H1 (cell line): ENCODE data around the gene POMT2. TPM values are rescaled to one million over a fixed set of nuclear protein-coding genes. Genes with fewer than 3 reads are reported as not detected.

Experiments used
- CTCF ChIA-PET: fragments of 300-600 bp; sonication (Branson Sonifier 250); formaldehyde crosslinking; loops from one replicate; lab custom pipeline; 2021; ENCODE audit not compliant: partially characterized antibody; lab: Charles Lee
- POLR2A ChIA-PET: fragments of 300-600 bp; sonication (Branson Sonifier 250); formaldehyde crosslinking; loops from one replicate; lab custom pipeline; 2021; ENCODE audit warnings: inconsistent platforms; ENCODE audit not compliant: partially characterized antibody; lab: Charles Lee
- DNase-seq, 2 experiments: peaks; one replicate each; pipeline versions ENCODE4 v3.0.0 to v3.0.0-alpha.2; 2010 to 2022; ENCODE audit warnings: low spot score in 2 of 2, low read depth in 1 of 2, mixed read lengths in 1 of 2
- FAIRE-seq: peaks from 2 replicates; lab custom pipeline; 2011; peaks lifted over from hg19 to GRCh38; lab: Jason Lieb, UNC
- H2AFZ ChIP-seq: 2 replicates; pipeline ENCODE4 v1.8.1; 2012; ENCODE audit warnings: low read length, inconsistent platforms
- H2AK5ac ChIP-seq: 2 replicates; pipeline ENCODE4 v1.6.1; 2013; ENCODE audit warnings: low read depth, low read length
- H2BK120ac ChIP-seq: replicated peaks from 2 replicates; pipeline ENCODE3; 2013; ENCODE audit warnings: low read depth, low read length, inconsistent platforms
- H2BK12ac ChIP-seq: 2 replicates; pipeline ENCODE4 v1.6.1; 2013; ENCODE audit warnings: low read depth, low read length
- H2BK15ac ChIP-seq: 2 replicates; pipeline ENCODE4 v1.6.1; 2013; ENCODE audit warnings: low read length
- H2BK20ac ChIP-seq: 2 replicates; pipeline ENCODE4 v1.6.1; 2013; ENCODE audit warnings: low read length
- H2BK5ac ChIP-seq: 2 replicates; pipeline ENCODE4 v1.6.1; 2013; ENCODE audit warnings: low read depth, low read length
- H3K14ac ChIP-seq: 2 replicates; pipeline ENCODE4 v1.6.1; 2013; ENCODE audit warnings: inconsistent platforms; ENCODE audit not compliant: insufficient read length
- H3K18ac ChIP-seq: 2 replicates; pipeline ENCODE4 v1.6.1; 2013; ENCODE audit warnings: low read length; ENCODE audit errors: extremely low read depth
- H3K23ac ChIP-seq: 2 replicates; pipeline ENCODE4 v1.6.1; 2013; ENCODE audit warnings: inconsistent platforms; ENCODE audit not compliant: insufficient read length
- H3K23me2 ChIP-seq: 2 replicates; pipeline ENCODE4 v1.6.1; 2013; ENCODE audit warnings: low read depth, low read length
- H3K27ac ChIP-seq: 2 replicates; pipeline ENCODE4 v1.6.1; 2011; ENCODE audit warnings: low read depth, low read length, inconsistent platforms
- H3K27me3 ChIP-seq, 4 experiments: replicated peaks in 1 of 4; 1 replicate in 1 of 4; 2 replicates in 3 of 4; pipeline versions ENCODE4 v1.6.1 to v1.8.1; 2011 to 2013; ENCODE audit warnings: low read length in 3 of 4, mild to moderate bottlenecking in 3 of 4, inconsistent platforms in 2 of 4, mixed read lengths in 2 of 4, moderate library complexity in 1 of 4; ENCODE audit not compliant: control insufficient read depth in 3 of 4, insufficient read depth in 3 of 4; ENCODE audit errors: extremely low read depth in 1 of 4
- H3K36me3 ChIP-seq, 4 experiments: 2 replicates each; pipeline versions ENCODE4 v1.6.1 to v1.8.1; 2011 to 2013; ENCODE audit warnings: mild to moderate bottlenecking in 4 of 4, low read length in 3 of 4, moderate library complexity in 2 of 4, control low read depth in 1 of 4, inconsistent platforms in 1 of 4; ENCODE audit not compliant: insufficient read depth in 4 of 4, control insufficient read depth in 2 of 4
- H3K4ac ChIP-seq: replicated peaks from 2 replicates; pipeline ENCODE3; 2013; ENCODE audit warnings: low read length, low read depth, mixed read lengths, inconsistent platforms; ENCODE audit not compliant: insufficient read length
- H3K4me1 ChIP-seq, 4 experiments: replicated peaks in 1 of 4; 1 replicate in 1 of 4; 2 replicates in 3 of 4; pipeline versions ENCODE4 v1.6.1 to v1.8.1; 2011 to 2013; ENCODE audit warnings: low read length in 3 of 4, inconsistent platforms in 2 of 4, mixed read lengths in 1 of 4; ENCODE audit not compliant: insufficient read depth in 4 of 4, control insufficient read depth in 3 of 4
- H3K4me2 ChIP-seq, 2 experiments: 2 replicates each; pipeline versions ENCODE4 v1.6.1 to v1.8.1; 2011 to 2013; ENCODE audit warnings: low read depth in 2 of 2, low read length in 2 of 2, control low read depth in 1 of 2, inconsistent platforms in 1 of 2, mild to moderate bottlenecking in 1 of 2; ENCODE audit not compliant: insufficient read depth in 1 of 2
- H3K4me3 ChIP-seq, 4 experiments: fragments of 200-600, 300-600 bp in 1 of 4; sonication (generic), shearing (Covaris generic), sonication (Bioruptor Twin) in 1 of 4; 2 replicates each; pipeline versions ENCODE4 v1.5.1 to v1.8.1; 2011 to 2016; ENCODE audit warnings: low read length in 4 of 4, low read depth in 3 of 4, control low read depth in 2 of 4, inconsistent platforms in 2 of 4, mild to moderate bottlenecking in 2 of 4, mixed read lengths in 1 of 4, moderate library complexity in 1 of 4; ENCODE audit not compliant: insufficient read depth in 2 of 4; ENCODE audit errors: extremely low read depth in 1 of 4
- H3K56ac ChIP-seq: replicated peaks from 2 replicates; pipeline ENCODE3; 2013; ENCODE audit warnings: low read depth, mild to moderate bottlenecking, mixed read lengths, low read length, inconsistent platforms; ENCODE audit not compliant: insufficient read length
- H3K79me1 ChIP-seq: 2 replicates; pipeline ENCODE4 v1.6.1; 2013; ENCODE audit warnings: low read depth, low read length, control low read depth
- H3K79me2 ChIP-seq, 2 experiments: 2 replicates each; pipeline versions ENCODE4 v1.6.1 to v1.8.1; 2012 to 2013; ENCODE audit warnings: low read length in 2 of 2, mild to moderate bottlenecking in 2 of 2, inconsistent platforms in 1 of 2; ENCODE audit not compliant: insufficient read depth in 2 of 2, control insufficient read depth in 1 of 2
- H3K9ac ChIP-seq, 4 experiments: replicated peaks in 1 of 4; 1 replicate in 1 of 4; 2 replicates in 3 of 4; pipeline versions ENCODE4 v1.6.1 to v1.8.1; 2011 to 2013; ENCODE audit warnings: low read depth in 3 of 4, low read length in 3 of 4, control low read depth in 2 of 4, mild to moderate bottlenecking in 2 of 4, moderate library complexity in 2 of 4, inconsistent platforms in 1 of 4; ENCODE audit errors: extremely low read depth in 1 of 4
- H3K9me3 ChIP-seq, 2 experiments: 2 replicates each; pipeline versions ENCODE4 v1.6.1 to v1.8.1; 2012 to 2013; ENCODE audit warnings: mild to moderate bottlenecking in 2 of 2, moderate library complexity in 2 of 2, control low read depth in 1 of 2, inconsistent platforms in 1 of 2, low read depth in 1 of 2, low read length in 1 of 2, mixed read lengths in 1 of 2; ENCODE audit not compliant: insufficient read depth in 2 of 2
- H4K20me1 ChIP-seq, 2 experiments: replicated peaks in 1 of 2; 2 replicates each; pipeline versions ENCODE3 to v1.8.1; 2011 to 2013; ENCODE audit warnings: inconsistent platforms in 2 of 2, low read length in 2 of 2, mild to moderate bottlenecking in 1 of 2; ENCODE audit not compliant: insufficient read depth in 2 of 2, control insufficient read depth in 1 of 2
- H4K5ac ChIP-seq: 2 replicates; pipeline ENCODE4 v1.6.1; 2013; ENCODE audit warnings: low read length, low read depth, mixed read lengths, inconsistent platforms; ENCODE audit not compliant: insufficient read length
- H4K8ac ChIP-seq: 2 replicates; pipeline ENCODE4 v1.8.0; 2013; ENCODE audit warnings: mild to moderate bottlenecking, moderate library complexity, low read length, inconsistent platforms; ENCODE audit not compliant: insufficient read depth; ENCODE audit errors: extremely low read depth
- H4K91ac ChIP-seq: replicated peaks from 2 replicates; pipeline ENCODE3; 2013; ENCODE audit warnings: low read length, mixed read lengths, inconsistent platforms; ENCODE audit not compliant: insufficient read length
- EZH2 ChIP-seq: fragments of 200-600 bp; sonication (generic); IDR thresholded peaks from 2 replicates; pipeline ENCODE4 v1.7.1; 2012; ENCODE audit warnings: low read depth, mild to moderate bottlenecking, moderate library complexity, low read length, inconsistent platforms; ENCODE audit not compliant: severe bottlenecking
- GABPA ChIP-seq: IDR thresholded peaks from 2 replicates; pipeline ENCODE4 v1.6.1; 2011; ENCODE audit warnings: mild to moderate bottlenecking, low read length, moderate library complexity, borderline replicate concordance; ENCODE audit not compliant: insufficient read depth
- KDM1A ChIP-seq: fragments of 200-600, 300-600 bp; sonication (generic); IDR thresholded peaks from 2 replicates; pipeline ENCODE4 v1.7.1; 2016; ENCODE audit warnings: mild to moderate bottlenecking, low read length, borderline replicate concordance
- KDM4A ChIP-seq: IDR thresholded peaks from one replicate; pipeline ENCODE4 v1.7.1; 2012; ENCODE audit warnings: low read depth, mild to moderate bottlenecking, moderate library complexity, low read length, inconsistent platforms; ENCODE audit not compliant: severe bottlenecking
- MAX ChIP-seq: IDR thresholded peaks from 2 replicates; pipeline ENCODE4 v1.6.1; 2012; ENCODE audit warnings: inconsistent platforms
- NANOG ChIP-seq: IDR thresholded peaks from 2 replicates; pipeline ENCODE4 v1.6.1; 2011; ENCODE audit warnings: low read length, low read depth, mild to moderate bottlenecking, inconsistent platforms; ENCODE audit not compliant: insufficient read depth, poor library complexity, severe bottlenecking
- POLR2AphosphoS5 ChIP-seq: IDR thresholded peaks from 2 replicates; pipeline ENCODE4 v1.6.1; 2011; ENCODE audit warnings: low read depth, low read length
- POU5F1 ChIP-seq: IDR thresholded peaks from 2 replicates; pipeline ENCODE4 v1.6.1; 2011; ENCODE audit warnings: low read depth, mild to moderate bottlenecking, low read length, moderate library complexity
- SUZ12 ChIP-seq: fragments of 200-600 bp; sonication (generic); IDR thresholded peaks from 2 replicates; pipeline ENCODE4 v1.6.1; 2012; ENCODE audit warnings: mild to moderate bottlenecking, inconsistent platforms, low read length, moderate library complexity, mixed read lengths
- WGBS, 2 experiments: shearing (Covaris generic) in 1 of 2; methylation state at CpG; one replicate each; pipeline versions ENCODE4 v1.1.6 to v1.1.7; 2013 to 2015; ENCODE audit warnings: low lambda C conversion rate in 2 of 2, mixed read lengths in 2 of 2, inconsistent platforms in 1 of 2, low coverage in 1 of 2, missing lambda C conversion rate in 1 of 2; ENCODE audit not compliant: insufficient replicate concordance in 2 of 2, insufficient coverage in 1 of 2, insufficient read length in 1 of 2; ENCODE audit errors: extremely low coverage in 1 of 2, missing lambda C conversion rate in 1 of 2; 5-methylcytosine and 5-hydroxymethylcytosine counted together
- polyA plus RNA-seq, 7 experiments: library from polyadenylated mRNA; depleted of rRNA in 3 of 7; stranded (reverse) in 5 of 7; unstranded in 2 of 7; fragments of >200 nt in 5 of 7; fragments of 200-250 nt in 2 of 7; gene quantifications; 1 replicate in 5 of 7; 2 replicates in 1 of 7; 4 replicates in 1 of 7; pipeline versions ENCODE4 v1.2.1 to v1.2.3, GENCODE V29; 2011 to 2013; ENCODE audit warnings: missing spikeins in 2 of 7, mixed read lengths in 2 of 7
- total RNA-seq: library from RNA; stranded (reverse); fragmentation: NEBNext Ultra II Directional; extraction: Animal tissue kit (Norgen Biotek cat#: 25700); gene quantifications from 2 replicates; pipeline ENCODE4 v1.2.1, GENCODE V29; 2021
- TF ChIP-seq, protein P1 (sequence below): IDR thresholded peaks from 2 replicates; pipeline ENCODE4 v1.6.1; 2012; ENCODE audit warnings: inconsistent platforms

Gene POMT2
- total and polyA plus RNA-seq, 2 of the 8 experiments (the other 6 are each of a cell fraction or from before 2014, with no cell fraction given) = 20.8 to 44.9 TPM

GRCh38 chr14:77270361-77271112 is 50.1 kb downstream of the POMT2 start:
- ChIA-PET POLR2A (no interaction called here), CTCF (interaction anchor here (0.6 to 5.8 kb wide), 7 partner anchors 13 to 247 kb away, joined by 3 to 25 read pairs (median 4); no protein-coding TSS in a partner anchor)
- Histone ChIP-seq H3K4me3 (peak overlapping the region; percentile 17 to 59 (median 40)), H2BK15ac (no peak overlapping the region), H2BK5ac (no peak overlapping the region), H3K27me3 (peaks cover 15 to 49% (median 41%) of the 10 kb centered on the region in 4 experiments), H4K91ac (no peak overlapping the region), H2AFZ (peak overlapping the region; percentile 26; the same call in 1 of the 2 replicates), H2BK120ac (no peak overlapping the region), H3K4me2 (peak overlapping the region; percentile 71 to 82), H3K18ac (no peak overlapping the region; the same call in none of the 2 replicates), H3K79me1 (no peaks in the 10 kb centered on the region), H3K23ac (no peak overlapping the region), H4K5ac (no peak overlapping the region), H4K20me1 (no peaks in the 10 kb centered on the region), H3K14ac (no peak overlapping the region), H4K8ac (peak overlapping the region; percentile 85), H3K4me1 (peaks cover 0 to 9% (median 5%) of the 10 kb centered on the region in 4 experiments; a peak in 3 of 7 replicates), H3K9ac (peak overlapping the region in 1 of 4 experiments; percentile 34; a peak in 1 of 7 replicates), H3K4ac (no peak overlapping the region), H2BK12ac (no peak overlapping the region), H3K36me3 (0 out of 8 replicates have a peak, but pooled peaks cover 0 to 5% (median 0%) of the 10 kb centered on the region in 4 experiments), H3K27ac (no peak overlapping the region), H3K56ac (no peak overlapping the region), H2AK5ac (no peak overlapping the region), H3K9me3 (no peaks in the 10 kb centered on the region), H3K79me2 (no peaks in the 10 kb centered on the region), H2BK20ac (no peak overlapping the region), H3K23me2 (peaks cover 5% of the 10 kb centered on the region; the same call in 1 of the 2 replicates)
- no peak for FAIRE-seq
- 7% methylated on average over 35 of the region's 84 CpGs; no CpG with 5 or more reads in 1 of the 2 experiments for WGBS, 2 experiments
- peak in 1 of 2 experiments; percentile 69 for DNase-seq
- TF ChIP-seq POLR2AphosphoS5 (no peak), MAX (peak; percentile 71; the same call in 1 of the 2 replicates), NANOG (no peak), KDM4A (peak; percentile 65), POU5F1 (no peak), GABPA (peak; percentile 74; the same call in 1 of the 2 replicates), EZH2 (peak; percentile 92), SUZ12 (peak; percentile 91), KDM1A (no peak)
- TF ChIP-seq, protein P1, sequence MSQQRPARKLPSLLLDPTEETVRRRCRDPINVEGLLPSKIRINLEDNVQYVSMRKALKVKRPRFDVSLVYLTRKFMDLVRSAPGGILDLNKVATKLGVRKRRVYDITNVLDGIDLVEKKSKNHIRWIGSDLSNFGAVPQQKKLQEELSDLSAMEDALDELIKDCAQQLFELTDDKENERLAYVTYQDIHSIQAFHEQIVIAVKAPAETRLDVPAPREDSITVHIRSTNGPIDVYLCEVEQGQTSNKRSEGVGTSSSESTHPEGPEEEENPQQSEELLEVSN = peak; percentile 95
